HEK293T (cell line): ENCODE data around the gene IMPDH1.

Experiments
- CTCF ChIA-PET: fragments of 350-600 bp; formaldehyde crosslinking; extraction: SDS; loops from one replicate; lab custom pipeline; 2021; ENCODE audit warnings: antibody characterized with exemption, inconsistent platforms; lab: Yijun Ruan, JAX
- POLR2A ChIA-PET: fragments of 350-600 bp; formaldehyde crosslinking; extraction: SDS; loops from one replicate; lab custom pipeline; 2020; ENCODE audit warnings: antibody characterized with exemption, inconsistent platforms; lab: Yijun Ruan, JAX
- DNase-seq: peaks from one replicate; pipeline ENCODE4 v3.0.0; 2012; ENCODE audit warnings: mixed read lengths; ENCODE audit errors: extremely low spot score
- ARNT ChIP-seq: fragments of 450-650 bp; IDR thresholded peaks from 2 replicates; pipeline ENCODE4 v1.6.1; 2017; ENCODE audit warnings: mild to moderate bottlenecking
- BHLHE40 ChIP-seq: fragments of 450-650 bp; IDR thresholded peaks from 2 replicates; pipeline ENCODE4 v1.6.1; 2016; ENCODE audit warnings: mild to moderate bottlenecking, moderate library complexity, borderline replicate concordance
- CTBP1 ChIP-seq: fragments of 450-650 bp; IDR thresholded peaks from 2 replicates; pipeline ENCODE4 v1.6.1; 2016; ENCODE audit warnings: borderline replicate concordance
- ELF4 ChIP-seq: fragments of 450-650 bp; IDR thresholded peaks from 2 replicates; pipeline ENCODE4 v1.6.1; 2017; ENCODE audit warnings: antibody characterized with exemption
- FOXA1 ChIP-seq: fragments of 450-650 bp; IDR thresholded peaks from 2 replicates; pipeline ENCODE4 v1.6.1; 2016; ENCODE audit warnings: mild to moderate bottlenecking
- FOXK2 ChIP-seq: fragments of 450-650 bp; IDR thresholded peaks from 2 replicates; pipeline ENCODE4 v1.6.1; 2016; ENCODE audit warnings: mild to moderate bottlenecking
- FOXM1 ChIP-seq: fragments of 450-650 bp; IDR thresholded peaks from 2 replicates; pipeline ENCODE4 v1.6.1; 2017; ENCODE audit warnings: mild to moderate bottlenecking, borderline replicate concordance
- HDGF ChIP-seq: fragments of 450-650 bp; IDR thresholded peaks from 2 replicates; pipeline ENCODE4 v1.6.1; 2017; ENCODE audit warnings: antibody characterized with exemption, borderline replicate concordance
- L3MBTL2 ChIP-seq: fragments of 450-650 bp; conservative IDR thresholded peaks from 2 replicates; pipeline ENCODE4 v1.6.1; 2016; ENCODE audit warnings: mild to moderate bottlenecking
- LEF1 ChIP-seq: fragments of 450-650 bp; IDR thresholded peaks from 2 replicates; pipeline ENCODE4 v1.6.1; 2017; ENCODE audit warnings: mild to moderate bottlenecking, borderline replicate concordance
- NFRKB ChIP-seq: fragments of 450-650 bp; IDR thresholded peaks from 2 replicates; pipeline ENCODE4 v1.6.1; 2016; ENCODE audit warnings: mild to moderate bottlenecking, moderate library complexity
- SP1 ChIP-seq: fragments of 450-650 bp; IDR thresholded peaks from 2 replicates; pipeline ENCODE4 v1.6.1; 2017
- SUZ12 ChIP-seq: fragments of 450-650 bp; IDR thresholded peaks from 2 replicates; pipeline ENCODE4 v1.6.1; 2016; ENCODE audit warnings: mild to moderate bottlenecking
- TARDBP ChIP-seq: fragments of 450-650 bp; IDR thresholded peaks from 2 replicates; pipeline ENCODE4 v1.6.1; 2016
- ZNF384 ChIP-seq: fragments of 450-650 bp; IDR thresholded peaks from 2 replicates; pipeline ENCODE4 v1.6.1; 2016
- TF ChIP-seq, protein P1 (sequence below): fragments of 450-650 bp; IDR thresholded peaks from 2 replicates; pipeline ENCODE4 v1.6.1; 2016

Gene IMPDH1

DNA sequence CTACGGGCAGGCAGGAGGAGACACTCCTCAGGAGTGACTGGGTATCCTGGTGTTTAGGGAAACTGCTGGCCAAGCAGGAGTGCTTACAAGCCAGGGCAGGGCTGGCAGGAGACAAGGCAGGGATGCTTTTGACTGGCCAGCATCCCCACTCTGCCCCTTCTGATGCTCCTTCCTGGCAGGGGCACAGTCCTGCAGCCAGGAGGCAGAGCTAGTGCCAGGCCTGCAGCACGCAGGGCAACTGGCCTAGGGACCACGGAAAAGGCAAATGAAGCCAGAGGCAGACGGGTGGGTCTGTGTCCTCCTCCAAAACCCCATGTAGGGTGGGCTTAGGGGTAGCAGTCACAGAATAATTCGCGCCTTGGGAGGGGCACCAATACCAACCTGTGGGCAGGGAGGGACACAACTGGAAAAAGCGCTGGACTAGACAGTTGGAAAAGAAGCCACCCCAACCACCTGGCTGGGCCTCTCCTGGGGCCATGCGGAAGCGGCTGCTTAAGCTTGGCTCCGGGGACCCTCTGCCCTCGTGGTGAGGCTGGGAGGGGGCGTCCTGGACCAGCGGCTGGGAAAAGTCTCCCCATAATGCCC, 4.8 kb downstream of the IMPDH1 start:
- CTCF ChIA-PET = interaction anchor here (0.9 to 2.0 kb wide), 3 partner anchors 20 to 23 kb away, joined by 3 to 9 read pairs (median 4); no protein-coding TSS in a partner anchor
- no peak for TF ChIP-seq FOXM1
- no peak for TF ChIP-seq HDGF
- TF ChIP-seq ARNT = no peak
- TF ChIP-seq TARDBP = no peak
- DNase-seq = no peak
- POLR2A ChIA-PET = interaction anchor here (1.2 to 1.3 kb wide), 2 partner anchors 11 to 61 kb away, joined by 3 to 5 read pairs; partner anchors contain the start of gene RBM28

DNA sequence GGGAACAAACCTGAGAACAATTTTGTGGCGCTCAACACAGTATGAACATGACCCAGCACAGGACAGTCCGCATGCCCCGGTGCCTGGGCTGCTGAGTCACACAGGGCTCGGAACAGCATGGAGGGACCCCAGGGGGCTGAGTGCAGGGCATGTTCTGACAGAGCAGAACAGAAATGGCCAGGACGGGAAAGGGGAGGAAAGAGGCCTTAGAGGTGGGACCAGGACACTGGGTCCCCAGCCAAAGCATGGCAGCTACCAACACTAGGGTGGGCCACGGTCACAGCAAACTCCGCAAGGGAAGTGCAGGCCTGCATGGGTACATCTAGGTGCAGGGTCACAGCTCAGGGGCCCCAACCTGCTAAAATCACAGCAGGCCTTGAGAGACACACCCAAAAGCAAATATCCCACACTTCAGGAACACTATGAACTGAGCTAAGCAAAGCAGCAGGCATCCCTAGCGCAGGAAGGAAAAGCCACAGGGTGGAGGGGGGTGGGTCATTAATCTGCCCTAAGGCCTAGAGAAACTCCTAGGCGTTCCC, 5.6 kb downstream of the IMPDH1 start:
- POLR2A ChIA-PET = no interaction called here
- TF ChIP-seq CTBP1 (no peak), ELF4 (no peak), FOXA1 (no peak), BHLHE40 (no peak), ZNF384 (no peak), TARDBP (no peak), LEF1 (no peak), L3MBTL2 (no peak)
- DNase-seq = no peak
- CTCF ChIA-PET = interaction anchor here (1.1 to 2.0 kb wide), 2 partner anchors 21 to 22 kb away, joined by 3 to 9 read pairs; no protein-coding TSS in a partner anchor

DNA sequence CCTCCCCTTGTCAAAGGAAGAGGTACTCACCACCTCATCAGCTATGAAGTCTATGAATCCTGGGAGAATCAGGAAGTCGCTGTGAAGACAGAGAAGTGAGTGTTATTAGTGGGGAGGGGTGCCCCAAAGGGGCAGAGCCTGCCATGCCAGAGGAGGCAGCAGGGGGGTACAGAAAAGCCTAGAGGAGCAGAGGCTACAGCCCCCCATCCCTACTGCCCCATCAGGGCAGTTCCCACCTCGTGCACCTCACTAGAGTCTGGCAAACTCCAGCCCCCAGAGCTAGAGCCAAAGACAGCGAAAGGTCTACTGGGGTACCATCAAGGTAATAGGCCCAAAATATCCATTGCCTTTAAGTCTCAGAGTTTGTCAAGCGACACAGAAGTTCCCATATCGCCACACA, 6.1 kb downstream of the IMPDH1 start:
- no peak for DNase-seq
- no peak for TF ChIP-seq CTBP1
- no peak for TF ChIP-seq BHLHE40
- no peak for TF ChIP-seq SP1
- no peak for TF ChIP-seq TARDBP
- TF ChIP-seq HDGF = no peak
- TF ChIP-seq, protein P1, sequence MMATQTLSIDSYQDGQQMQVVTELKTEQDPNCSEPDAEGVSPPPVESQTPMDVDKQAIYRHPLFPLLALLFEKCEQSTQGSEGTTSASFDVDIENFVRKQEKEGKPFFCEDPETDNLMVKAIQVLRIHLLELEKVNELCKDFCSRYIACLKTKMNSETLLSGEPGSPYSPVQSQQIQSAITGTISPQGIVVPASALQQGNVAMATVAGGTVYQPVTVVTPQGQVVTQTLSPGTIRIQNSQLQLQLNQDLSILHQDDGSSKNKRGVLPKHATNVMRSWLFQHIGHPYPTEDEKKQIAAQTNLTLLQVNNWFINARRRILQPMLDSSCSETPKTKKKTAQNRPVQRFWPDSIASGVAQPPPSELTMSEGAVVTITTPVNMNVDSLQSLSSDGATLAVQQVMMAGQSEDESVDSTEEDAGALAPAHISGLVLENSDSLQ = no peak
- TF ChIP-seq ARNT = no peak
- no peak for TF ChIP-seq ELF4
- no peak for TF ChIP-seq SUZ12
- no peak for TF ChIP-seq NFRKB
- no peak for TF ChIP-seq FOXK2
- TF ChIP-seq L3MBTL2 = no peak
- no peak for TF ChIP-seq FOXA1
- no peak for TF ChIP-seq ZNF384
- ChIA-PET CTCF (interaction anchor here (1.4 to 2.0 kb wide), 3 partner anchors 13 to 22 kb away, joined by 3 to 9 read pairs (median 4); no protein-coding TSS in a partner anchor), POLR2A (no interaction called here)

DNA sequence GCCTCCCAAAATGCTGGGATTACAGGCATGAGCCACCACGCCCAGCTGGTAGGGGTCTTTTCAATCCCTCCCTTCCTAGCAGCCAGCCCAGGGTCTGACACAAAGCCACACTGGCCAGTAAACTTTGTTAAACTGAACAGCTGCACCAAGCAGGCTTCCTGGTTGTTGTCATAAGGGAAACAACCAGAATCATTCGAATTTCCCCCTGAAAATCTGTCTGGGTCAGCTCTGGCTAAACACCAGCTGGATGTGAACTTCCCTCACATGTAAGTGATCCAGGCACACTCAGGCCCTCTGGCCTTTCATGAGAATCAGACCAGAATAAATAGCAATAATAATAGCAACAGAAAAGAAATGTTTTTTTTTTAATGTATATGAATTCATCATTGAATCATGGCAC, 7.4 kb downstream of the IMPDH1 start:
- CTCF ChIA-PET = interaction anchor here (1.4 to 1.6 kb wide), 2 partner anchors 14 to 21 kb away, joined by 3 to 4 read pairs; no protein-coding TSS in a partner anchor
- TF ChIP-seq ZNF384 (no peak), ELF4 (no peak), SUZ12 (no peak), FOXM1 (no peak), CTBP1 (no peak), SP1 (no peak), HDGF (no peak), TARDBP (no peak), NFRKB (no peak), FOXA1 (no peak)
- DNase-seq = no peak
- POLR2A ChIA-PET = no interaction called here

DNA sequence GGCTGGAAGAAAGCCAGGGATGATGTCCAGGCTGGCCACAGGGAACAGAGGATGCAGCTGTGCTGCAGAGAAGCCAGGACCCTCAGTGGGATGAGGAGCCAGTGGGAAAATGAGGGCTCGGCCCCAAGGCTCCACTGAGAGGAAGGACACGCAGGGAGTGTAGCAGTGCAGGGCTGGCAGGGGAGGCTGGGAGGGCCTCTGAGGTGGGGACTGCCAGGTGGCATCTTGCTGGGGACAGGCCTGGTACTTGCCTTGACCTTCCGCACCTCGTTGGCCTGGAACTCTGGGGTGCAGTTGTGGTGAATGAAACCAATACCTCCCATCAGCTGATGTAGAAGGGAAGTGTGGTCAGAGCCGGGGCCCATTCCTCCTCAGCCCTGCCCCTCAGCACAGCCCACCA, 9.2 kb downstream of the IMPDH1 start:
- ChIA-PET POLR2A (no interaction called here), CTCF (interaction anchor here (0.9 to 1.4 kb wide), 2 partner anchors 13 to 26 kb away, joined by 3 to 15 read pairs; no protein-coding TSS in a partner anchor)
- no peak for DNase-seq
- TF ChIP-seq LEF1 = no peak

DNA sequence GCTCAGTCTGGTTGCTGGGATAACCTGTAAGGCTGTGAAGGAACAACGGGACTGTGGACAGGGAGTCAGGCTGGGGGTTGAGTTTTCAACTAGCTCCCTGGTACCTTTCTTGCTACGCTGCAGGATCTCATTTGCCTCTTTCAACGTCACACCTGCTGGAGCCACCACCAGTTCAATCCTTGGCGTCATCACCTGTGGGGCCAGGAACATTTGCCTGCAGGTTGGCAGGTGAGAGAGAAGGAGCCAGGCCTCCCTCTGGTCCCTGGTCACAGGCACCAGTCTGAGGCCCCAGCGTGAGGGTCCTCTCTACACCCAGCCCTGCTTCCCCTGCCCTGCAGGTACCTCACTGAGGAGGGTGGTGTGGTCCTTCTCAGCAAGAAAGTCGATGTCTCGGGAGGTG, 9.8 kb downstream of the IMPDH1 start:
- TF ChIP-seq HDGF = no peak
- no peak for TF ChIP-seq ARNT
- TF ChIP-seq FOXK2 = no peak
- no peak for TF ChIP-seq NFRKB
- TF ChIP-seq L3MBTL2 = no peak
- POLR2A ChIA-PET = interaction anchor here (1.0 kb wide), 1 partner anchor 9 kb away, joined by 3 read pairs; no protein-coding TSS in a partner anchor
- CTCF ChIA-PET = interaction anchor here (1.4 to 2.5 kb wide), 2 partner anchors 12 to 26 kb away, joined by 8 to 15 read pairs; no protein-coding TSS in a partner anchor
- no peak for DNase-seq

DNA sequence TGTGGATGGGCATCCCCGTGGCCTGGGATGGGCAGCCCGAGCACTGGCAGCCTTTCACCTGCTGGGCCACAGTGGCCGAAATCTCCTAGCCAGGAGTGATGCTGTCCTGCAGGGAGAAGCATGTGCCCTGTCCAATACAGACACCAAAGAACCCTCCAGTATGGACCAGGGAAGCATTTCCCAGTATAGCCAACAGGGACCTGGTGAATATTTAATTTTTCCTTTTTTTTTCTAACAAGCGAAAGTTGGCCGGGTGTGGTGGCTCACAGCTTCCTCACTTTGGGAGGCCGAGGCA, 11.0 kb downstream of the IMPDH1 start:
- ChIA-PET POLR2A (no interaction called here), CTCF (interaction anchor here (2.4 to 2.5 kb wide), 2 partner anchors 11 to 27 kb away, joined by 8 to 20 read pairs; no protein-coding TSS in a partner anchor)
- DNase-seq = no peak
- TF ChIP-seq FOXK2 (no peak), ZNF384 (no peak), LEF1 (no peak), HDGF (no peak)
